Measurements from ENCODE around the gene SLC22A8.
"Not testable (repeated sequence)": the region's sequence is repeated elsewhere in the genome, so short reads cannot be mapped to it uniquely, and the experiment has no call there.

SLC22A8 gene

GRCh38 chr11:63015521-63016215, at the start of gene SLC22A8:
Gene SLC22A8 (minus strand): TSS chr11:63015841. CDS start chr11:63014958, 883 bp downstream.
- TF ChIP-seq CTCF (IDR thresholded peaks at IDR 0.05) = no peak
- Histone ChIP-seq H3K27ac (no peak within 1 kb of the TSS), H3K9me3 (no peaks in the 10 kb centered on the region), H3K4me3 (no peak within 1 kb of the TSS), H3K27me3 (peaks cover 0 to 15% of the 10 kb centered on the region in 2 donors), H3K36me3 (no peaks in the 10 kb centered on the region), H3K4me1 (peaks cover 0 to 4% (median 0%) of the 10 kb centered on the region in 4 donors)
- intact Hi-C loops (cut with DNase I; ENCODE audit: low total_unique reads) = no loop called here
- DNase-seq = no peak

GRCh38 chr11:63046203-63046602, 30.6 kb upstream of the SLC22A8 start:
- DNase-seq; H3K9me3 ChIP-seq; H3K27ac ChIP-seq; H3K4me1 ChIP-seq; H3K4me3 ChIP-seq; H3K36me3 ChIP-seq; H3K27me3 ChIP-seq; intact Hi-C loops (cut with DNase I; ENCODE audit: low total_unique reads): not testable (repeated sequence)

GRCh38 chr11:63042596-63042995, 27.0 kb upstream of the SLC22A8 start:
- no peak overlapping the region for H3K27ac ChIP-seq
- TF ChIP-seq CTCF (IDR thresholded peaks at IDR 0.05) = no peak

GRCh38 chr11:63032457-63032856, 16.8 kb upstream of the SLC22A8 start:
- peaks cover 0 to 2% of the 10 kb centered on the region in 2 donors for H3K27me3 ChIP-seq
- H3K9me3 ChIP-seq = no peaks in the 10 kb centered on the region
- no peaks in the 10 kb centered on the region for H3K36me3 ChIP-seq
- no peak for DNase-seq
- intact Hi-C loops (cut with DNase I; ENCODE audit: low total_unique reads) = no loop called here
- no peak overlapping the region for H3K27ac ChIP-seq
- TF ChIP-seq CTCF (IDR thresholded peaks at IDR 0.05) = no peak
- H3K4me1 ChIP-seq = no peaks in the 10 kb centered on the region
- H3K4me3 ChIP-seq = no peak overlapping the region

More at GRCh38 chr11:63042596-63042995, 27.0 kb upstream of the SLC22A8 start:
- no peaks in the 10 kb centered on the region for H3K9me3 ChIP-seq
- H3K4me3 ChIP-seq = no peak overlapping the region
- no peak for DNase-seq
- H3K4me1 ChIP-seq = no peaks in the 10 kb centered on the region
- no peaks in the 10 kb centered on the region for H3K36me3 ChIP-seq
- no peaks in the 10 kb centered on the region for H3K27me3 ChIP-seq
- intact Hi-C loops (cut with DNase I; ENCODE audit: low total_unique reads) = no loop called here

- intact Hi-C loops (cut with DNase I; ENCODE audit: low total_unique reads) = loop anchor here (2.0 kb wide), 1 partner anchor 117 kb away; no protein-coding TSS in a partner anchor
- Histone ChIP-seq H3K36me3 (no peaks in the 10 kb centered on the region), H3K4me3 (no peak overlapping the region), H3K27me3 (no peaks in the 10 kb centered on the region), H3K4me1 (no peaks in the 10 kb centered on the region), H3K9me3 (no peaks in the 10 kb centered on the region), H3K27ac (no peak overlapping the region)
- DNase-seq = peak; percentile 88 to 93
- TF ChIP-seq CTCF (IDR thresholded peaks at IDR 0.05) = peak; percentile 99
Observed at GRCh38 chr11:63023841-63024648, 8.4 kb upstream of the SLC22A8 start.
